Adipocyte (in vitro differentiated cells): ENCODE results near the gene TACC2.
"Not testable (repeated sequence)": the region's sequence is repeated elsewhere in the genome, so short reads cannot be mapped to it uniquely, and the experiment has no call there.

Experiments used
- DNase-seq: peaks from one replicate; pipeline ENCODE4 v3.0.0-alpha.2; 2015; ENCODE audit warnings: low read depth
- H3K27me3 ChIP-seq: replicated peaks from 2 replicates; pipeline ENCODE4 v1.7.0; 2013; ENCODE audit warnings: mild to moderate bottlenecking, low read length, moderate library complexity; ENCODE audit not compliant: control insufficient read depth, insufficient read depth
- H3K36me3 ChIP-seq: 2 replicates; pipeline ENCODE4 v1.7.0; 2013; ENCODE audit warnings: low read length, mild to moderate bottlenecking, moderate library complexity; ENCODE audit not compliant: control insufficient read depth, insufficient read depth, severe bottlenecking
- H3K4me1 ChIP-seq: 2 replicates; pipeline ENCODE4 v1.7.0; 2013; ENCODE audit warnings: mild to moderate bottlenecking, low read length, moderate library complexity; ENCODE audit not compliant: control insufficient read depth, insufficient read depth
- H3K4me3 ChIP-seq: 2 replicates; pipeline ENCODE4 v1.7.0; 2013; ENCODE audit warnings: mild to moderate bottlenecking, low read length, moderate library complexity
- H3K9ac ChIP-seq: 2 replicates; pipeline ENCODE4 v1.7.0; 2013; ENCODE audit warnings: mild to moderate bottlenecking, low read length, moderate library complexity
- H3K9me3 ChIP-seq: 2 replicates; pipeline ENCODE4 v1.7.0; 2013; ENCODE audit warnings: mild to moderate bottlenecking, low read length, moderate library complexity; ENCODE audit not compliant: control insufficient read depth

The TACC2 gene

DNA sequence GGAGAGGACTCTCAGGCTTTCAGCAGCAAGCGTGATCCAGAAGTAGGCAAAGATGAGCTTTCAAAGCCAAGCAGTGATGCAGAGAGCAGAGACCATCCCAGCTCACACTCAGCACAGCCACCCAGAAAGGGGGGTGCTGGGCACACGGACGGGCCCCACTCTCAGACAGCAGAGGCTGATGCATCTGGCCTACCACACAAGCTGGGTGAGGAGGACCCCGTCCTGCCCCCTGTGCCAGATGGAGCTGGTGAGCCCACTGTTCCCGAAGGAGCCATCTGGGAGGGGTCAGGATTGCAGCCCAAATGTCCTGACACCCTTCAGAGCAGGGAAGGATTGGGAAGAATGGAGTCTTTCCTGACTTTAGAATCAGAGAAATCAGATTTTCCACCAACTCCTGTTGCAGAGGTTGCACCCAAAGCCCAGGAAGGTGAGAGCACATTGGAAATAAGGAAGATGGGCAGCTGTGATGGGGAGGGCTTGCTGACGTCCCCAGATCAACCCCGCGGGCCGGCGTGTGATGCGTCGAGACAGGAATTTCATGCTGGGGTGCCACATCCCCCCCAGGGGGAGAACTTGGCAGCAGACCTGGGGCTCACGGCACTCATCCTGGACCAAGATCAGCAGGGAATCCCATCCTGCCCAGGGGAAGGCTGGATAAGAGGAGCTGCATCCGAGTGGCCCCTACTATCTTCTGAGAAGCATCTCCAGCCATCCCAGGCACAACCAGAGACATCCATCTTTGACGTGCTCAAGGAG lies 95.5 kb downstream of the TACC2 start:
- H3K9ac ChIP-seq: no peak overlapping the region
- peaks cover 3% of the 10 kb centered on the region for H3K4me1 ChIP-seq
- H3K27me3 ChIP-seq: peaks cover 51% of the 10 kb centered on the region
- H3K4me3 ChIP-seq: no peak overlapping the region
- no peak for DNase-seq
- H3K36me3 ChIP-seq: no peaks in the 10 kb centered on the region
- no peaks in the 10 kb centered on the region for H3K9me3 ChIP-seq

DNA sequence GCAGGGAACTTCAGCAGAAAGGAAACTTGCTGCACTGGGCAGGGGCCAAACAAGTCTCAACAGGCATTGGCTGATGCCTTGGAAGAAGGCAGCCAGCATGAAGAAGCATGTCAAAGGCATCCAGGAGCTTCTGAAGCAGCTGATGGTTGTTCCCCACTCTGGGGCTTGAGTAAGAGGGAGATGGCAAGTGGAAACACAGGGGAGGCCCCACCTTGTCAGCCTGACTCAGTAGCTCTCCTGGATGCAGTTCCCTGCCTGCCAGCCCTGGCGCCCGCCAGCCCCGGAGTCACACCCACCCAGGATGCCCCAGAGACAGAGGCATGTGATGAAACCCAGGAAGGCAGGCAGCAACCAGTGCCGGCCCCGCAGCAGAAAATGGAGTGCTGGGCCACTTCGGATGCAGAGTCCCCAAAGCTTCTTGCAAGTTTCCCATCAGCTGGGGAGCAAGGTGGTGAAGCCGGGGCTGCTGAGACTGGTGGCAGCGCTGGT lies 96.5 kb downstream of the TACC2 start:
- Histone ChIP-seq H3K9ac (no peak overlapping the region), H3K36me3 (no peaks in the 10 kb centered on the region), H3K9me3 (no peaks in the 10 kb centered on the region), H3K4me1 (peaks cover 3% of the 10 kb centered on the region), H3K27me3 (peaks cover 55% of the 10 kb centered on the region), H3K4me3 (no peak overlapping the region)
- DNase-seq: no peak

DNA sequence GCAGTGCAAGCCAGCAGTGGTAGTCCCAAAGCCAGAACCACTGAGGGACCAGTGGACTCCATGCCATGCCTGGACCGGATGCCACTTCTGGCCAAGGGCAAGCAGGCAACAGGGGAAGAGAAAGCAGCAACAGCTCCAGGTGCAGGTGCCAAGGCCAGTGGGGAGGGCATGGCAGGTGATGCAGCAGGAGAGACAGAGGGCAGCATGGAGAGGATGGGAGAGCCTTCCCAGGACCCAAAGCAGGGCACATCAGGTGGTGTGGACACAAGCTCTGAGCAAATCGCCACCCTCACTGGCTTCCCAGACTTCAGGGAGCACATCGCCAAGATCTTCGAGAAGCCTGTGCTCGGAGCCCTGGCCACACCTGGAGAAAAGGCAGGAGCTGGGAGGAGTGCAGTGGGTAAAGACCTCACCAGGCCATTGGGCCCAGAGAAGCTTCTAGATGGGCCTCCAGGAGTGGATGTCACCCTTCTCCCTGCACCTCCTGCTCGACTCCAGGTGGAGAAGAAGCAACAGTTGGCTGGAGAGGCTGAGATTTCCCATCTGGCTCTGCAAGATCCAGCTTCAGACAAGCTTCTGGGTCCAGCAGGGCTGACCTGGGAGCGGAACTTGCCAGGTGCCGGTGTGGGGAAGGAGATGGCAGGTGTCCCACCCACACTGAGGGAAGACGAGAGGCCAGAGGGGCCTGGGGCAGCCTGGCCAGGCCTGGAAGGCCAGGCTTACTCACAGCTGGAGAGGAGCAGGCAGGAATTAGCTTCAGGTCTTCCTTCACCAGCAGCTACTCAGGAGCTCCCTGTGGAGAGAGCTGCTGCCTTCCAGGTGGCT lies 97.7 kb downstream of the TACC2 start:
- no peak for DNase-seq
- no peaks in the 10 kb centered on the region for H3K36me3 ChIP-seq
- no peaks in the 10 kb centered on the region for H3K9me3 ChIP-seq
- H3K27me3 ChIP-seq: peaks cover 58% of the 10 kb centered on the region
- no peak overlapping the region for H3K9ac ChIP-seq
- H3K4me3 ChIP-seq: no peak overlapping the region
- H3K4me1 ChIP-seq: peaks cover 3% of the 10 kb centered on the region

DNA sequence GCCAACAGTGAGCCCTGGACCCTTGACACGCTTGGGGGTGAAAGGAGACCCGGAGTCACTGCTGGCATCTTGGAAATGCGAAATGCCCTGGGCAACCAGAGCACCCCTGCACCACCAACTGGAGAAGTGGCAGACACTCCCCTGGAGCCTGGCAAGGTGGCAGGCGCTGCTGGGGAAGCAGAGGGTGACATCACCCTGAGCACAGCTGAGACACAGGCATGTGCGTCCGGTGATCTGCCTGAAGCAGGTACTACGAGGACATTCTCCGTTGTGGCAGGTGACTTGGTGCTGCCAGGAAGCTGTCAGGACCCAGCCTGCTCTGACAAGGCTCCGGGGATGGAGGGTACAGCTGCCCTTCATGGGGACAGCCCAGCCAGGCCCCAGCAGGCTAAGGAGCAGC lies 98.5 kb downstream of the TACC2 start:
- Histone ChIP-seq H3K27me3 (peaks cover 61% of the 10 kb centered on the region), H3K4me3 (no peak overlapping the region), H3K9ac (no peak overlapping the region), H3K4me1 (peaks cover 3% of the 10 kb centered on the region), H3K9me3 (no peaks in the 10 kb centered on the region), H3K36me3 (no peaks in the 10 kb centered on the region)
- no peak for DNase-seq

DNA sequence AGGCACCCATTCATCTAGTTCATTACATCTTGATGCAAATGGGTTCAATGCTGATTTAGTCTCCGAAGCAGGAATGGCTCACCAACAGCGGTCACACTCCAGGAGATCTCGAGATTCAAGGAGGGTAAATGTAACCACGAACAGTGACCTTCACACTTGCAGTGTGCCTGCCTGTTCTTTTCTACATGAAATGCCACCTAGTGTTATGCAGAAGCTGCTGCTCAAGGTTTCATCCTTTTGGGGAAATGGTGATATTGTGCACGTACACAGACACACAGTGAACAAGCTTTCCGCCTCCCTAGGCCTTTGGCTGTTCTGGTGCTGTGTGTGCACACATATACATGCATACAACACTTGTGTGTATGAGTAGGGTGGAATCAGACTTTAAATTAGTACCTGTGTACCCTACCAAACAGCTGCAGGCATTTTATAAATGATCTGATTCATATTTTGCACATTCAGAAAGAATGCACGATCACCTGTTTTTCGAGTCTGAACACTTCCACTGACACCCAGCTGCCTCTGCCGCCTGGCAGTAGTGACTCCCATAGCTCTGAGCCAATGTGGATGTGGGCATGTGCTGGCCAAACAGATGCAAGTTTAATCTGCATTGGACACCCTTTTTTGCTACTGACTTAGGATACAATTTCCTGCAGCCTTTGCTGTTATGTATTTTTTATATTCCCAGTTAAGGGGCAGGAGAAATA lies 100.5 kb downstream of the TACC2 start:
- H3K4me3 ChIP-seq: no peak overlapping the region
- H3K36me3 ChIP-seq: no peaks in the 10 kb centered on the region
- no peaks in the 10 kb centered on the region for H3K9me3 ChIP-seq
- peaks cover 61% of the 10 kb centered on the region for H3K27me3 ChIP-seq
- H3K9ac ChIP-seq: no peak overlapping the region
- peaks cover 3% of the 10 kb centered on the region for H3K4me1 ChIP-seq
- no peak for DNase-seq

DNA sequence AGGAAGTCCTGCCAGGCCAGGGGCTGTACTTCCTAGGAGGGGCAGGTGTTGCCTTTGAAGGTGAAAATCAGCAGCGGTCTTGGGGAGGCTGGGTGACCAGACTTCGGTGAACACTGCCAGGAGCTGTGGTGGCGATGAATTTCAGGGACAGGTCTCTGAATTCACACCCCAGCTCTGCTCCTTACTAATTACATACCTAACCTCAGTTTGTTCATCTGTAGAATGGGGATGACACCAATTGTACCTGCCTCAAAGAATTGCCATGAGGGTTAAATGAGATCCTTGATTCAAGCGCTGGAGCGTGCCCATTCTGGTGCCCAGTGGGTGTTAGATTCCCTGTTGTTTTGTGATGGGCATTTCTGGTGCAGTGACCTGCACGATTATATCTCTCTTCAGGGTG lies 102.8 kb downstream of the TACC2 start:
- no peaks in the 10 kb centered on the region for H3K9me3 ChIP-seq
- no peaks in the 10 kb centered on the region for H3K36me3 ChIP-seq
- no peak overlapping the region for H3K4me3 ChIP-seq
- DNase-seq: no peak
- peaks cover 1% of the 10 kb centered on the region for H3K4me1 ChIP-seq
- H3K9ac ChIP-seq: no peak overlapping the region
- H3K27me3 ChIP-seq: peaks cover 59% of the 10 kb centered on the region

DNA sequence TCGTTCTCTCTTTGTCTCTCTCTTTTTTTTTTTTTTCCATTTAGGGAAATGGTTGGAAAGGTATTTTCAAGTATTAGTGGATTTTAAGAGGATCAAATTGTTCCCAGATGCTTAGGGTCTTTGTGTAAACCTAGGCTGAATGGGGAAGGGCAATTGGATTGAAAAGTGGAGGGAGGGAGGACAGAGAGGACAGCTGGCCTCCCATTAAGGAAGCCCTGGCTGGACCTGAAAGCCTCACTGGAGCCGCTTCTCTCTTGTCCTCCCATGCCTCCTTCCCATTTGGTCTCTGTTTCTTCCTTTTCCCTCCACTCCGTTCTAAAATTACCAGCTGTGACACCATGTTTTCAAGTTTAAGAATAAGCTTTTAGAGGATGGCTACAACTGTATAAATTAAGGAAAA lies 104.1 kb downstream of the TACC2 start:
- Histone ChIP-seq H3K27me3 (peaks cover 56% of the 10 kb centered on the region), H3K4me3 (no peak overlapping the region), H3K9me3 (no peaks in the 10 kb centered on the region), H3K9ac (no peak overlapping the region), H3K4me1 (peaks cover 7% of the 10 kb centered on the region), H3K36me3 (no peaks in the 10 kb centered on the region)
- DNase-seq: no peak

DNA sequence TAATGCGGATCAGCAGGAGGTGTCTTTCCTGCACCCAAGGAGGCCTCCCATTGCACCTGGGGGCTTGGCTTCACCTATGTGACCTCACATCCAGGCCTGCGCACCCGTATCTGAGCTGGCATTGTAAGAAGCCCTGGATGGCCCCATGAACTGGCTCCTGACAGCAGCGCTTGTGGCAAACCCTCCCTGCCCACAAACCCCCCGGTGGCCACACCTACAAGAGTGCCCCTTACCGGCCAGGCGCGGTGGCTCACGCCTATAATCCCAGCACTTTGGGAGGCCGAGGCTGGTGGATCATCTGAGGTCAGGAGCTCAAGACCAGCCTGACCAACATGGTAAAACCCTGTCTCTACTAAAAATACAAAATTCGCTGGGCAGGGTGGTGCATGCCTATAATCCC lies 107.2 kb downstream of the TACC2 start:
- not testable (repeated sequence) for H3K9me3 ChIP-seq, H3K36me3 ChIP-seq, H3K4me3 ChIP-seq, DNase-seq, H3K9ac ChIP-seq
- H3K27me3 ChIP-seq: peaks cover 42% of the 10 kb centered on the region
- peaks cover 30% of the 10 kb centered on the region for H3K4me1 ChIP-seq

DNA sequence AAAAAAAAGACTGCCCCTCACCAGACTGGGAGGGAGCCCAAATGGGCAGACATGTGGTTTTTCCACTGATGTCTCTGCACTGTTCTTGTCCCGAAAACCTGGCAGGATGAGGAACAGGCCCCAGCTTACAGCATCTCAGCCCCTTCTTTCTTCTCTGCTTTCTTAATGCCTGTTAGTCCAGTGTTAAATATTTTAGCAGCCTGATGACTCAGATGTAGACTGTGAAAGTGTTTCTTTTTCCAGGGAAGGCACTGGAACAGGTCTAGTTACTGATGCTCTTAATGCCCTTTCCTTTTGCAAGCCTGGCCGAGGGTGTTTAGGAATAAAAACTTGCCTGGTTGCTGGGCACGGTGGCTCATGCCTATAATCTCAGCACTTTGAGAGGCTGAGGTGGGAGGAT lies 107.7 kb downstream of the TACC2 start:
- peak; percentile 15 for DNase-seq
- no peak overlapping the region for H3K9ac ChIP-seq
- H3K4me1 ChIP-seq: peaks cover 30% of the 10 kb centered on the region
- H3K4me3 ChIP-seq: no peak overlapping the region
- peaks cover 39% of the 10 kb centered on the region for H3K27me3 ChIP-seq
- H3K9me3 ChIP-seq: no peaks in the 10 kb centered on the region
- H3K36me3 ChIP-seq: no peaks in the 10 kb centered on the region

DNA sequence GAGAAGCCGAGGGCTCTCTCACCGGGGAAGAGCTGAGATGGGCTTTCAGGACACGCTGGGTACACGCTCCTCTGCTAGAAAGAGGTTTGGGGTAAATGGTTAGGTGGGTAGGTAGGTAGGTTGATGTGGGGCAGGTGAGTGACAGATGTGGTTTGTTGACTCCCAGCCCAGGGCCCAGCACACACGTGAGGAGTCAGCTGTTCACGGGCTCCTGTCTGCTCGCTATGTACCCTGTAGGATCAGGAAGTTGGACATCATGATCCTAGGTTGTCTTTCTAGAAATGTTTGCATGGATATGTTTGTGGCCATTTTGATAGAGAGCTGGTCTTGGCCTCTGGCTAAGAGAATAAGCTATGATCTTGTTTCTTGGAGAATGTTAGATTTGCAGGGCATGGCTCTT lies 109.0 kb downstream of the TACC2 start:
- Histone ChIP-seq H3K36me3 (no peaks in the 10 kb centered on the region), H3K4me1 (peaks cover 37% of the 10 kb centered on the region), H3K27me3 (peaks cover 27% of the 10 kb centered on the region), H3K9me3 (no peaks in the 10 kb centered on the region), H3K4me3 (no peak overlapping the region), H3K9ac (no peak overlapping the region)
- DNase-seq: no peak

DNA sequence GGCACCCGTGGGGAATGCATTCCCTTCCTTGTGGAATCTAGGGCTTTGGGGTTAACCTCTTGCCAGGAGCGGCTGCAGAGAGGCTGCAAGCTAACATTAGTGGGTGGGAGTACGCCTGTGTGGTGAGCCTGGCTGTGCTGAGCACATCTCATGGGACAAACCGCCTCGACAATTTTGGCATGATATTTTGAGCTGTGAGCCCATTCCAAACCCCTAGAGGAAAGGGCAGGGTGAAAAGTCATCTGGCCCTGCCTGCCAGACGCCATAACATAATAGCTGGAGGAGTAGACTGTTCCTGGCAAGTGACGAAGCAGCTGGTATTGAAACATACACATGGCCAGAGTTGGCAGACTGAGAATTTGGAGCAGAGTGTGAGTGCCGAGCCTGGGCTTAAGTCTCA lies 110.0 kb downstream of the TACC2 start:
- Histone ChIP-seq H3K4me3 (no peak overlapping the region), H3K9me3 (no peaks in the 10 kb centered on the region), H3K36me3 (no peaks in the 10 kb centered on the region), H3K27me3 (peaks cover 17% of the 10 kb centered on the region), H3K9ac (no peak overlapping the region), H3K4me1 (peaks cover 41% of the 10 kb centered on the region)
- DNase-seq: no peak
